Endothelial cell (in vitro differentiated cells): Measurements from ENCODE around the gene DLL1. TPM values are rescaled to one million over a fixed set of nuclear protein-coding genes. Genes with fewer than 3 reads are reported as not detected.

Experiments
- DNase-seq: peaks from one replicate; pipeline ENCODE4 v3.0.0; 2021; ENCODE audit warnings: low spot score
- H3K27ac Mint-ChIP-seq: one replicate; pipeline ENCODE4 v1.8.0; 2021; ENCODE audit warnings: mixed read lengths, inconsistent platforms; ENCODE audit not compliant: unreplicated experiment
- H3K27me3 Mint-ChIP-seq: one replicate; pipeline ENCODE4 v1.8.0; 2021; ENCODE audit warnings: mild to moderate bottlenecking, moderate library complexity, mixed read lengths, inconsistent platforms; ENCODE audit not compliant: unreplicated experiment
- H3K36me3 Mint-ChIP-seq: one replicate; pipeline ENCODE4 v1.8.0; 2021; ENCODE audit warnings: mild to moderate bottlenecking, low read depth, mixed read lengths, inconsistent platforms; ENCODE audit not compliant: unreplicated experiment
- H3K4me1 Mint-ChIP-seq: one replicate; pipeline ENCODE4 v1.8.0; 2021; ENCODE audit warnings: mild to moderate bottlenecking, mixed read lengths, inconsistent platforms; ENCODE audit not compliant: unreplicated experiment
- H3K4me3 Mint-ChIP-seq: one replicate; pipeline ENCODE4 v1.8.0; 2021; ENCODE audit warnings: mild to moderate bottlenecking, mixed read lengths, inconsistent platforms; ENCODE audit not compliant: unreplicated experiment
- H3K9me3 Mint-ChIP-seq: one replicate; pipeline ENCODE4 v1.8.0; 2021; ENCODE audit warnings: mixed read lengths, inconsistent platforms; ENCODE audit not compliant: unreplicated experiment
- CTCF ChIP-seq: fragments of 200-600 bp; sonication (generic); IDR thresholded peaks from one replicate; pipeline ENCODE4 v1.5.0; 2021; ENCODE audit warnings: antibody characterized with exemption; ENCODE audit not compliant: unreplicated experiment
- total RNA-seq: library from RNA; stranded (reverse); fragmentation: NEBNext Ultra II Directional; extraction: Animal tissue kit (Norgen Biotek cat#: 25700); gene quantifications from one replicate; pipeline ENCODE4 v1.2.1, GENCODE V29; 2021; ENCODE audit not compliant: unreplicated experiment

The DLL1 gene
- total RNA-seq, 1 donor from 2014 or later = 59.5 TPM

GRCh38 chr6:170249817-170250216, 41.1 kb downstream of the DLL1 start:
- DNase-seq = no peak
- no peaks in the 10 kb centered on the region for H3K9me3 Mint-ChIP-seq
- H3K4me3 Mint-ChIP-seq = no peak overlapping the region
- no peaks in the 10 kb centered on the region for H3K36me3 Mint-ChIP-seq
- no peak for TF ChIP-seq CTCF
- H3K4me1 Mint-ChIP-seq = no peaks in the 10 kb centered on the region
- H3K27me3 Mint-ChIP-seq = peaks cover 3% of the 10 kb centered on the region
- no peak overlapping the region for H3K27ac Mint-ChIP-seq

- DNase-seq = no peak
- H3K27me3 Mint-ChIP-seq = peaks cover 2% of the 10 kb centered on the region
- no peaks in the 10 kb centered on the region for H3K36me3 Mint-ChIP-seq
- TF ChIP-seq CTCF = no peak
- no peaks in the 10 kb centered on the region for H3K9me3 Mint-ChIP-seq
- no peak overlapping the region for H3K27ac Mint-ChIP-seq
- H3K4me3 Mint-ChIP-seq = no peak overlapping the region
- no peaks in the 10 kb centered on the region for H3K4me1 Mint-ChIP-seq
Measured at GRCh38 chr6:170248861-170249600, 41.8 kb downstream of the DLL1 start.

GRCh38 chr6:170248111-170248805, 42.6 kb downstream of the DLL1 start:
- TF ChIP-seq CTCF = no peak
- H3K9me3 Mint-ChIP-seq = no peaks in the 10 kb centered on the region
- H3K4me1 Mint-ChIP-seq = no peaks in the 10 kb centered on the region
- H3K4me3 Mint-ChIP-seq = no peak overlapping the region
- DNase-seq = no peak
- peaks cover 2% of the 10 kb centered on the region for H3K27me3 Mint-ChIP-seq
- no peak overlapping the region for H3K27ac Mint-ChIP-seq
- no peaks in the 10 kb centered on the region for H3K36me3 Mint-ChIP-seq

- TF ChIP-seq CTCF = no peak
- H3K27me3 Mint-ChIP-seq = peaks cover 2% of the 10 kb centered on the region
- no peaks in the 10 kb centered on the region for H3K9me3 Mint-ChIP-seq
- DNase-seq = no peak
- no peak overlapping the region for H3K27ac Mint-ChIP-seq
- H3K4me1 Mint-ChIP-seq = no peaks in the 10 kb centered on the region
- no peak overlapping the region for H3K4me3 Mint-ChIP-seq
- H3K36me3 Mint-ChIP-seq = no peaks in the 10 kb centered on the region
Measured at GRCh38 chr6:170247178-170247701, 43.6 kb downstream of the DLL1 start.
